NB4 (cell line): Measurements from ENCODE around the gene TMEM204.

Experiments
- DNase-seq: peaks from one replicate; pipeline ENCODE4 v3.0.0; 2010; ENCODE audit warnings: low read depth
- H3K4me3 ChIP-seq: one replicate; pipeline ENCODE4 v1.5.1; 2011; ENCODE audit warnings: mild to moderate bottlenecking, low read depth, low read length, moderate library complexity
- MYC ChIP-seq: IDR thresholded peaks from 2 replicates; pipeline ENCODE4 v1.6.1; 2011; ENCODE audit warnings: low read depth, low read length
- POLR2A ChIP-seq: IDR thresholded peaks from 2 replicates; pipeline ENCODE4 v1.6.1; 2011; ENCODE audit warnings: mild to moderate bottlenecking; ENCODE audit not compliant: insufficient read length; ENCODE audit errors: extremely low read depth
- TF ChIP-seq, protein P1 (sequence below): IDR thresholded peaks from one replicate; pipeline ENCODE4 v1.5.1; 2012; ENCODE audit warnings: low read depth, low read length
- TF ChIP-seq, protein P2 (sequence below): IDR thresholded peaks from 2 replicates; pipeline ENCODE4 v1.6.1; 2011; ENCODE audit warnings: low read depth, low read length

TMEM204 gene

DNA sequence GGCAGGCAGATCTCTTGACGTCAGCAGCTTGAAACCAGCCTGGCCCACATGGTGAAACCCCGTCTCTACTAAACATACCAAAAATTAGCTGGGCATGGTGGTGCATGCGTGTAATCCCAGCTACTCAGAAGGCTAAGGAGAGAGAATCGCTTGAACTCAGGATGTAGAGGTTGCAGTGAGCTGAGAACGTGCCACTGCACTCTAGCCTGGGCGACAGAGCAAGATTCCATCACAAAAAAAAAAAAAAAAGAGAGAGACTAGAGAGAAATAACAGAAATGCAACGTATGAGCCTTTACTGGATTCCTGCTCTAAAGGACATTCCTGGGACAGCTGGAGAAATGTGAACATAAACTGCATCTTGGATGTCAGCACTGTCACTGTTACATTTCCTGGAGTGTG is 67.6 kb downstream of the TMEM204 start:
- TF ChIP-seq MYC = no peak
- TF ChIP-seq, protein P1, sequence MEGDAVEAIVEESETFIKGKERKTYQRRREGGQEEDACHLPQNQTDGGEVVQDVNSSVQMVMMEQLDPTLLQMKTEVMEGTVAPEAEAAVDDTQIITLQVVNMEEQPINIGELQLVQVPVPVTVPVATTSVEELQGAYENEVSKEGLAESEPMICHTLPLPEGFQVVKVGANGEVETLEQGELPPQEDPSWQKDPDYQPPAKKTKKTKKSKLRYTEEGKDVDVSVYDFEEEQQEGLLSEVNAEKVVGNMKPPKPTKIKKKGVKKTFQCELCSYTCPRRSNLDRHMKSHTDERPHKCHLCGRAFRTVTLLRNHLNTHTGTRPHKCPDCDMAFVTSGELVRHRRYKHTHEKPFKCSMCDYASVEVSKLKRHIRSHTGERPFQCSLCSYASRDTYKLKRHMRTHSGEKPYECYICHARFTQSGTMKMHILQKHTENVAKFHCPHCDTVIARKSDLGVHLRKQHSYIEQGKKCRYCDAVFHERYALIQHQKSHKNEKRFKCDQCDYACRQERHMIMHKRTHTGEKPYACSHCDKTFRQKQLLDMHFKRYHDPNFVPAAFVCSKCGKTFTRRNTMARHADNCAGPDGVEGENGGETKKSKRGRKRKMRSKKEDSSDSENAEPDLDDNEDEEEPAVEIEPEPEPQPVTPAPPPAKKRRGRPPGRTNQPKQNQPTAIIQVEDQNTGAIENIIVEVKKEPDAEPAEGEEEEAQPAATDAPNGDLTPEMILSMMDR = no peak
- TF ChIP-seq POLR2A = no peak
- TF ChIP-seq, protein P2, sequence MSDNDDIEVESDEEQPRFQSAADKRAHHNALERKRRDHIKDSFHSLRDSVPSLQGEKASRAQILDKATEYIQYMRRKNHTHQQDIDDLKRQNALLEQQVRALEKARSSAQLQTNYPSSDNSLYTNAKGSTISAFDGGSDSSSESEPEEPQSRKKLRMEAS = no peak
- no peak for DNase-seq
- no peak overlapping the region for H3K4me3 ChIP-seq

DNA sequence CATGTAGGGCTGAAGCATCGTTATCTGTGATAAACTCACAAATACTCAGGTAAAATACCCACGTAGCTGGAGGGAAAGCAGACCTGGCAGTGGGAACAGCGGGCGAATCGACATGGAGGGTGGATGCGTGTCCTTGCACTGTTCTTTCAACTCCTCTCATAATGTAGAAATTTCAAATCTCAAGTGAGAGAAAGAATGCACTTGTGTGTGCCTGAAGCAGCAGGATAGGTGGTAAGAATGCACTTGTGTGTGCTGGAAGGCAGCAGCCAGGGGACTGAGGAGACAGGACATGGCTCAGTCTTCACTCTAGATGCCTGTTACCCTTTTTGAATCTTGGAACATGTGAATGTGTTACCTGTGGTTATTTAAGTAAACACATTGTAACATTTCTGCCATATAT is 68.0 kb downstream of the TMEM204 start:
- H3K4me3 ChIP-seq = no peak overlapping the region
- no peak for DNase-seq
- TF ChIP-seq, protein P2 = no peak
- TF ChIP-seq POLR2A = no peak
- no peak for TF ChIP-seq MYC
- TF ChIP-seq, protein P1 = no peak

DNA sequence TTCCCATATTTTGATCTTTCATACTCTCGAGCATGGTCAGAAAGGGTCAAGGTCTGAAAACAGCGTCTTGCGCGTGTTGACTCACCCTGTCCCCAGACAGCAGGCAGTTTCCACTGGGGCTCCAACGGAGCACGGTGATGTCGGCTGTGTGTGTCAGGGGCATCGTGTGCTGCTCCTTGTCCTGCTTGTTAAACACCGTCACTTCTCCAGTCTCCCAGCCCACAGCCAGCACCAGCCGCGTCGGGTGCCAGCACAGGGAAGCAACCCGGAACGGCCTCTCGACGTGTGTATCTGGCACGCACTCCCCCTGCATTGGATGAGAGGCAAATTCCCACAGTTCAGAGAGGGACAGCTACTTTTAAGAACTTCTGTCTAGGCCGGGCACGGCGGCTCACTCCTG is 68.8 kb downstream of the TMEM204 start:
- DNase-seq = no peak
- TF ChIP-seq, protein P2 = no peak
- TF ChIP-seq, protein P1 = no peak
- TF ChIP-seq MYC = no peak
- TF ChIP-seq POLR2A = no peak
- H3K4me3 ChIP-seq = no peak overlapping the region
